ENCODE results near the gene ZNF335. TPM values are rescaled to one million over a fixed set of nuclear protein-coding genes. Genes with fewer than 3 reads are reported as not detected.
A peak's percentile ranks its signal among the peaks of the same experiment; 100 is the strongest.

ZNF335 gene
- total and polyA plus RNA-seq, 2 of the 13 experiments (the other 11 are each of a cell fraction or from before 2014, with no cell fraction given), result 9.7 to 13.7 TPM

GRCh38 chr20:45969712-45970634 lies 2.0 kb downstream of the ZNF335 start (continued):
- TF ChIP-seq ZNF17 (CRISPR knock-in tag; IDR thresholded peaks at IDR 0.05), result no peak
- TF ChIP-seq ELK4 (CRISPR knock-in tag; IDR thresholded peaks at IDR 0.05; ENCODE audit: borderline replicate concordance), result no peak
- no peak for TF ChIP-seq ZNF75D (CRISPR knock-in tag; IDR thresholded peaks at IDR 0.05; ENCODE audit: borderline replicate concordance)
- no peak for TF ChIP-seq IKZF4 (CRISPR knock-in tag; IDR thresholded peaks at IDR 0.05; ENCODE audit: borderline replicate concordance, low read depth, not compliant biosample characterization)
- TF ChIP-seq CEBPB (IDR thresholded peaks at IDR 0.05; ENCODE audit: borderline replicate concordance, low read depth, low read length), result no peak
- no peak; the same call in 1 of the 2 replicates for TF ChIP-seq NCOA2 (CRISPR knock-in tag; IDR thresholded peaks at IDR 0.05)
- no peak for TF ChIP-seq RBAK (CRISPR knock-in tag; IDR thresholded peaks at IDR 0.05)
- no peak for TF ChIP-seq NPAS2 (CRISPR knock-in tag; IDR thresholded peaks at IDR 0.05; ENCODE audit: borderline replicate concordance)
- no peak for TF ChIP-seq ZNF275 (CRISPR knock-in tag; IDR thresholded peaks at IDR 0.05; ENCODE audit: borderline replicate concordance)
- TF ChIP-seq KDM5B (CRISPR knock-in tag; IDR thresholded peaks at IDR 0.05; ENCODE audit: borderline replicate concordance), result 0 out of 2 replicates have a peak, but pooled peaks have one; percentile 22
- TF ChIP-seq TFDP2 (CRISPR knock-in tag; IDR thresholded peaks at IDR 0.05), result no peak
- 0 out of 2 replicates have a peak, but pooled peaks have one; percentile 44 for TF ChIP-seq DNMT3B (CRISPR knock-in tag; conservative IDR thresholded peaks at IDR 0.05)
- no peak for TF ChIP-seq SIN3B (IDR thresholded peaks at IDR 0.05; ENCODE audit: low read length)
- TF ChIP-seq ZNF572 (CRISPR knock-in tag; IDR thresholded peaks at IDR 0.05), result 0 out of 2 replicates have a peak, but pooled peaks have one; percentile 81
- TF ChIP-seq ZSCAN20 (CRISPR knock-in tag; IDR thresholded peaks at IDR 0.05; ENCODE audit: borderline replicate concordance), result no peak
- no peak for TF ChIP-seq ZNF251 (CRISPR knock-in tag; IDR thresholded peaks at IDR 0.05)
- TF ChIP-seq, protein P1, sequence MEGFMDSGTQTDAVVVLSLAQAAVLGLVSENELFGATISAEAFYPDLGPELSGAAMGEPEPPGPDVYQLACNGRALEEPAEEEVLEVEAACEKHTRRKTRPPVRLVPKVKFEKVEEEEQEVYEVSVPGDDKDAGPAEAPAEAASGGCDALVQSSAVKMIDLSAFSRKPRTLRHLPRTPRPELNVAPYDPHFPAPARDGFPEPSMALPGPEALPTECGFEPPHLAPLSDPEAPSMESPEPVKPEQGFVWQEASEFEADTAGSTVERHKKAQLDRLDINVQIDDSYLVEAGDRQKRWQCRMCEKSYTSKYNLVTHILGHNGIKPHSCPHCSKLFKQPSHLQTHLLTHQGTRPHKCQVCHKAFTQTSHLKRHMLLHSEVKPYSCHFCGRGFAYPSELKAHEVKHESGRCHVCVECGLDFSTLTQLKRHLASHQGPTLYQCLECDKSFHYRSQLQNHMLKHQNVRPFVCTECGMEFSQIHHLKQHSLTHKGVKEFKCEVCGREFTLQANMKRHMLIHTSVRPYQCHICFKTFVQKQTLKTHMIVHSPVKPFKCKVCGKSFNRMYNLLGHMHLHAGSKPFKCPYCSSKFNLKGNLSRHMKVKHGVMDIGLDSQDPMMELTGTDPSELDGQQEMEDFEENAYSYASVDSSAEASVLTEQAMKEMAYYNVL (CRISPR knock-in tag; IDR thresholded peaks at IDR 0.05; ENCODE audit: borderline replicate concordance), result no peak
- no peak for TF ChIP-seq NCOR1 (IDR thresholded peaks at IDR 0.05; ENCODE audit: borderline replicate concordance, low read length)
- no peak for TF ChIP-seq ATF7 (IDR thresholded peaks at IDR 0.05)
- no peak for TF ChIP-seq ATF7 (CRISPR knock-in tag; IDR thresholded peaks at IDR 0.05)
- no peak for TF ChIP-seq TBX2 (CRISPR knock-in tag; IDR thresholded peaks at IDR 0.05; ENCODE audit: borderline replicate concordance)
- no peak for TF ChIP-seq SIX4 (CRISPR knock-in tag; IDR thresholded peaks at IDR 0.05)
- no peak for TF ChIP-seq PAWR (CRISPR knock-in tag; IDR thresholded peaks at IDR 0.05; ENCODE audit: borderline replicate concordance)
- TF ChIP-seq IRF2 (CRISPR knock-in tag; IDR thresholded peaks at IDR 0.05), result 0 out of 2 replicates have a peak, but pooled peaks have one; percentile 35
- no peak for TF ChIP-seq ZNF737 (CRISPR knock-in tag; IDR thresholded peaks at IDR 0.05; ENCODE audit: borderline replicate concordance)

Measured in HepG2 (cell line).